Activated naive CD4-positive, alpha-beta T cell treated with anti-CD3 and anti-CD28 coated beads for 36 hours (primary cell): Measurements from ENCODE around the gene MXRA7. TPM values are rescaled to one million over a fixed set of nuclear protein-coding genes. Genes with fewer than 3 reads are reported as not detected.

Experiments
- CTCF ChIA-PET: fragments of 350-600 bp; sonication (Branson Sonifier 250); formaldehyde crosslinking; loops from one replicate; lab custom pipeline; 2021; ENCODE audit warnings: antibody characterized with exemption; lab: Charles Lee
- DNase-seq: peaks from one replicate; pipeline ENCODE4 v3.0.0-alpha.2; 2020
- H3K27ac Mint-ChIP-seq: one replicate; pipeline ENCODE4 v1.8.0; 2021; ENCODE audit warnings: mild to moderate bottlenecking, mixed read lengths
- H3K27me3 Mint-ChIP-seq: one replicate; pipeline ENCODE4 v1.8.0; 2021; ENCODE audit warnings: low read depth, mixed read lengths
- H3K36me3 Mint-ChIP-seq: one replicate; pipeline ENCODE4 v1.8.0; 2021; ENCODE audit warnings: low read depth, mixed read lengths
- H3K4me1 Mint-ChIP-seq: one replicate; pipeline ENCODE4 v1.8.0; 2021; ENCODE audit warnings: low read depth, mixed read lengths
- H3K4me3 Mint-ChIP-seq: one replicate; pipeline ENCODE4 v1.8.0; 2021; ENCODE audit warnings: mild to moderate bottlenecking, moderate library complexity, mixed read lengths
- H3K9me3 Mint-ChIP-seq: one replicate; pipeline ENCODE4 v1.8.0; 2021; ENCODE audit warnings: mixed read lengths
- intact Hi-C: fragments of 100-400 bp; cut with micrococcal nuclease; formaldehyde crosslinking; loops from one replicate; pipeline ENCODE4 v1.15.1; 2023
- microRNA-seq: library from miRNA; unstranded; fragments of <30 nt; microRNA quantifications from one replicate; pipeline ENCODE4 v1.2.0, GENCODE V29; 2022; ENCODE audit warnings: borderline microRNAs expressed, borderline replicate concordance
- total RNA-seq, 2 experiments: library from RNA; stranded (reverse); gene quantifications; one replicate each; pipeline ENCODE4 v1.2.3, GENCODE V29; 2021

Gene MXRA7
- total RNA-seq, 2 experiments from 2014 or later = 3.8 to 4.2 TPM

DNA sequence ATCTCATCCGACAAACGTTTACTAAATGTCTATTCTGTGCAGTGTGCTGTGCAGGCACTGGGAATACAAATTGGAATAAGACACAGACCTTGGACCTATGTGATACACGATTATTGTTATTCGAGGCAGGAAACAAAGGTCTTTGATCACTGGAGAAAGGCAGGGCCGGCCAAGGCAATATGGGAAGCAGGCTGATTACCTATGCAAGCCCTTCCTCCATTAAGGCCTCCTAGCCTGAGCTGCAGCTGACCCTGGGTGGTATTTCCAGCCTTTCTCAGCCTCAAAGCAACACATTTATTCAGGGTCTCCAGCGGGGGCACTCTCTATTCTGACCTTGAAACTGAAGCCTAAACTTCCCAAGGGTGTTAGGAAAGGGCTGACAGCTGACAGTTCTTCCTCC lies 80.6 kb downstream of the MXRA7 start:
- CTCF ChIA-PET = no interaction called here
- no peaks in the 10 kb centered on the region for H3K9me3 Mint-ChIP-seq
- no peaks in the 10 kb centered on the region for H3K4me1 Mint-ChIP-seq
- no peaks in the 10 kb centered on the region for H3K36me3 Mint-ChIP-seq
- intact Hi-C loops = no loop called here
- H3K27me3 Mint-ChIP-seq = no peaks in the 10 kb centered on the region
- no peak overlapping the region for H3K27ac Mint-ChIP-seq
- no peak for DNase-seq
- no peak overlapping the region for H3K4me3 Mint-ChIP-seq

Small RNA genes within 50 kb of the gene (microRNA-seq; reads per million reads assigned to microRNA genes)
- gene MIR636 = 3.3 reads per million

Other genes with a start within 250 kb of the MXRA7 start
- gene AANAT, start 243.4 kb downstream of the MXRA7 start, total RNA-seq = not detected
- gene RHBDF2, start 209.5 kb downstream of the MXRA7 start, total RNA-seq = 10 to 100 TPM; 13.3 to 13.4 TPM
- not detected for gene CYGB, start 173.3 kb downstream of the MXRA7 start, total RNA-seq
- not detected for gene PRCD, start 170.9 kb downstream of the MXRA7 start, total RNA-seq
- not detected for gene ST6GALNAC2, start 125.1 kb downstream of the MXRA7 start, total RNA-seq
- gene ST6GALNAC1, start 67.2 kb downstream of the MXRA7 start, total RNA-seq = 1 to 10 TPM; 1.1 to 1.3 TPM
- 10 to 100 TPM; 33.0 to 33.6 TPM for gene JMJD6, start 15.6 kb upstream of the MXRA7 start, total RNA-seq
- gene METTL23, start 15.9 kb upstream of the MXRA7 start, total RNA-seq = 10 to 100 TPM; 18.9 to 20.0 TPM
- gene SRSF2, start 26.4 kb upstream of the MXRA7 start, total RNA-seq = 100 to 1,000 TPM; 241 to 263 TPM
- gene MFSD11, start 27.2 kb upstream of the MXRA7 start, total RNA-seq = 10 to 100 TPM; 15.0 to 15.8 TPM
- under 1 TPM in 1 of 2 experiments, not detected in 1; 0.19 TPM for gene MGAT5B, start 157.4 kb upstream of the MXRA7 start, total RNA-seq